ENCODE results near the gene GABRB2.

GABRB2 gene

GRCh38 chr5:161409471-161409870 lies 137.1 kb downstream of the GABRB2 start:
- no peak overlapping the region for H2AFZ ChIP-seq (ENCODE audit: low read depth, low read length)
- H3K4me3 ChIP-seq (ENCODE audit: low read depth in 1 of 2, low read length in 2 of 2), result no peak overlapping the region
- no peak overlapping the region for H3K27ac ChIP-seq (ENCODE audit: low read length)
- no peak for DNase-seq
- H3K4me1 ChIP-seq (ENCODE audit: insufficient read depth, low read length), result no peaks in the 10 kb centered on the region
- H4K20me1 ChIP-seq (ENCODE audit: insufficient read depth, low read length), result no peaks in the 10 kb centered on the region
- H3K27me3 ChIP-seq (ENCODE audit: insufficient read depth, low read length, poor library complexity), result no peaks in the 10 kb centered on the region
- H3K9me3 ChIP-seq (ENCODE audit: insufficient read depth, low read length, severe bottlenecking), result no peaks in the 10 kb centered on the region
- no peak overlapping the region for H3K9ac ChIP-seq (ENCODE audit: low read depth, low read length)
- no peak overlapping the region for H3K4me2 ChIP-seq (ENCODE audit: insufficient read depth, low read length)
- TF ChIP-seq CTCF (IDR thresholded peaks at IDR 0.05; ENCODE audit: borderline replicate concordance, extremely low read depth, low read length, poor library complexity, severe bottlenecking), result no peak
- H3K79me2 ChIP-seq (ENCODE audit: insufficient read depth, low read length), result no peaks in the 10 kb centered on the region
- ATAC-seq (ENCODE audit: insufficient read depth, low read depth), result no peak
- no peaks in the 10 kb centered on the region for H3K36me3 ChIP-seq (ENCODE audit: insufficient read depth, low read length)

DNA sequence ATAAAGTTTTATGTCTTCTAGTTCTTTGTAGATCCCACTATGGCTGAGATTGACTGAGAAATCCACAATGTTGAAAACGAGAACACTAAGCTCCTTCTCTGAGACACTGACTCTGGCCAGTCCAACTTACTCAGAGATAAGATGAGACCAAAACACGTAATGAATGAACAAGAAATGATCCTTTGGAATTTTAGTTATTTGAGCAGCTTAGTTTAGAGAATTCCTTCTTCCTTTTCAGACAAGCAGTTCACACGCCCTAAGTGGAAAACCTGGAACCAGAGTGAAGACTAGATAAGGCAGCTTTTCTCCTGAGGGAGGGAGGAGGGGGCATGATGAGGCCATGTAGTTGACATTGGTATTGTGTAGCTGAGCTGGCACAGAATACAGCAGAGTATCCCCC lies 139.6 kb downstream of the GABRB2 start:
- H3K4me3 ChIP-seq (ENCODE audit: low read depth in 1 of 2, low read length in 2 of 2), result no peak overlapping the region
- no peak overlapping the region for H3K27ac ChIP-seq (ENCODE audit: low read length)
- H3K36me3 ChIP-seq (ENCODE audit: insufficient read depth, low read length), result no peaks in the 10 kb centered on the region
- no peak for DNase-seq
- H3K9me3 ChIP-seq (ENCODE audit: insufficient read depth, low read length, severe bottlenecking), result no peaks in the 10 kb centered on the region
- no peak overlapping the region for H3K4me2 ChIP-seq (ENCODE audit: insufficient read depth, low read length)
- ATAC-seq (ENCODE audit: insufficient read depth, low read depth), result no peak
- no peak overlapping the region for H2AFZ ChIP-seq (ENCODE audit: low read depth, low read length)
- no peaks in the 10 kb centered on the region for H4K20me1 ChIP-seq (ENCODE audit: insufficient read depth, low read length)
- no peaks in the 10 kb centered on the region for H3K27me3 ChIP-seq (ENCODE audit: insufficient read depth, low read length, poor library complexity)
- no peak overlapping the region for H3K9ac ChIP-seq (ENCODE audit: low read depth, low read length)
- H3K4me1 ChIP-seq (ENCODE audit: insufficient read depth, low read length), result no peaks in the 10 kb centered on the region
- H3K79me2 ChIP-seq (ENCODE audit: insufficient read depth, low read length), result no peaks in the 10 kb centered on the region
- TF ChIP-seq EZH2 (IDR thresholded peaks at IDR 0.05; ENCODE audit: borderline replicate concordance, low read depth, low read length, severe bottlenecking), result no peak
- no peak for TF ChIP-seq CTCF (IDR thresholded peaks at IDR 0.05; ENCODE audit: borderline replicate concordance, extremely low read depth, low read length, poor library complexity, severe bottlenecking)

- Histone ChIP-seq H3K36me3 (ENCODE audit: insufficient read depth, low read length) (no peaks in the 10 kb centered on the region), H3K9me3 (ENCODE audit: insufficient read depth, low read length, severe bottlenecking) (no peaks in the 10 kb centered on the region), H3K4me3 (ENCODE audit: low read depth in 1 of 2, low read length in 2 of 2) (no peak overlapping the region), H3K4me1 (ENCODE audit: insufficient read depth, low read length) (no peaks in the 10 kb centered on the region), H4K20me1 (ENCODE audit: insufficient read depth, low read length) (no peaks in the 10 kb centered on the region), H2AFZ (ENCODE audit: low read depth, low read length) (no peak overlapping the region), H3K4me2 (ENCODE audit: insufficient read depth, low read length) (no peak overlapping the region), H3K9ac (ENCODE audit: low read depth, low read length) (no peak overlapping the region), H3K79me2 (ENCODE audit: insufficient read depth, low read length) (no peaks in the 10 kb centered on the region), H3K27ac (ENCODE audit: low read length) (no peak overlapping the region), H3K27me3 (ENCODE audit: insufficient read depth, low read length, poor library complexity) (no peaks in the 10 kb centered on the region)
- no peak for TF ChIP-seq CTCF (IDR thresholded peaks at IDR 0.05; ENCODE audit: borderline replicate concordance, extremely low read depth, low read length, poor library complexity, severe bottlenecking)
- TF ChIP-seq EZH2 (IDR thresholded peaks at IDR 0.05; ENCODE audit: borderline replicate concordance, low read depth, low read length, severe bottlenecking), result no peak
- DNase-seq (no peak), ATAC-seq (ENCODE audit: insufficient read depth, low read depth) (no peak)
Observed at GRCh38 chr5:161403996-161404395, 142.5 kb downstream of the GABRB2 start.

- no peaks in the 10 kb centered on the region for H3K27me3 ChIP-seq (ENCODE audit: insufficient read depth, low read length, poor library complexity)
- no peaks in the 10 kb centered on the region for H3K9me3 ChIP-seq (ENCODE audit: insufficient read depth, low read length, severe bottlenecking)
- no peak overlapping the region for H3K9ac ChIP-seq (ENCODE audit: low read depth, low read length)
- H3K4me1 ChIP-seq (ENCODE audit: insufficient read depth, low read length), result no peaks in the 10 kb centered on the region
- no peak overlapping the region for H3K4me2 ChIP-seq (ENCODE audit: insufficient read depth, low read length)
- TF ChIP-seq CTCF (IDR thresholded peaks at IDR 0.05; ENCODE audit: borderline replicate concordance, extremely low read depth, low read length, poor library complexity, severe bottlenecking) (no peak), EZH2 (IDR thresholded peaks at IDR 0.05; ENCODE audit: borderline replicate concordance, low read depth, low read length, severe bottlenecking) (no peak)
- DNase-seq, result no peak
- no peak overlapping the region for H3K4me3 ChIP-seq (ENCODE audit: low read depth in 1 of 2, low read length in 2 of 2)
- no peak for ATAC-seq (ENCODE audit: insufficient read depth, low read depth)
- H2AFZ ChIP-seq (ENCODE audit: low read depth, low read length), result no peak overlapping the region
- H4K20me1 ChIP-seq (ENCODE audit: insufficient read depth, low read length), result no peaks in the 10 kb centered on the region
- no peaks in the 10 kb centered on the region for H3K79me2 ChIP-seq (ENCODE audit: insufficient read depth, low read length)
- no peak overlapping the region for H3K27ac ChIP-seq (ENCODE audit: low read length)
- no peaks in the 10 kb centered on the region for H3K36me3 ChIP-seq (ENCODE audit: insufficient read depth, low read length)
Observed at GRCh38 chr5:161403121-161403520, 143.4 kb downstream of the GABRB2 start.
